K562 (cell line): ENCODE data around the gene ARHGAP26. TPM values are rescaled to one million over a fixed set of nuclear protein-coding genes. Genes with fewer than 3 reads are reported as not detected.
A peak's percentile ranks its signal among the peaks of the same experiment; 100 is the strongest.

Source experiments
- ARID3A ChIP-seq: IDR thresholded peaks from 2 replicates; pipeline ENCODE4 v1.6.1; 2012; ENCODE audit warnings: low read depth, low read length, improper control_type of control experiment, borderline replicate concordance
- FOXA1 ChIP-seq: fragments of 450-650 bp; IDR thresholded peaks from 2 replicates; pipeline ENCODE4 v1.6.1; 2016; ENCODE audit warnings: mild to moderate bottlenecking, borderline replicate concordance
- JUND ChIP-seq, 2 experiments: IDR thresholded peaks; 2 replicates in 1 of 2; 3 replicates in 1 of 2; pipeline ENCODE4 v1.6.1; 2011; ENCODE audit warnings: borderline replicate concordance in 2 of 2, low read depth in 2 of 2, low read length in 2 of 2, improper control_type of control experiment in 1 of 2, missing biosample characterization in 1 of 2, missing genetic modification characterization in 1 of 2, missing genetic modification reagents in 1 of 2
- KDM5B ChIP-seq: fragments of 200-600 bp; sonication (generic); IDR thresholded peaks from 2 replicates; pipeline ENCODE4 v1.6.1; 2012; ENCODE audit warnings: low read depth, mild to moderate bottlenecking, moderate library complexity, low read length, control low read depth, inconsistent platforms; ENCODE audit not compliant: insufficient replicate concordance
- PBX2 ChIP-seq, 2 experiments: IDR thresholded peaks in 1 of 2; conservative IDR thresholded peaks in 1 of 2; 2 replicates each; pipeline ENCODE4 v1.6.1; 2016; ENCODE audit warnings: low read depth in 2 of 2, mild to moderate bottlenecking in 1 of 2, missing compliant biosample characterization in 1 of 2, missing genetic modification characterization in 1 of 2, moderate library complexity in 1 of 2
- PHB ChIP-seq: fragments of 250-450 bp; sonication (Bioruptor Pico); IDR thresholded peaks from 2 replicates; pipeline ENCODE4 v1.5.0; 2021
- POLR2AphosphoS5 ChIP-seq: IDR thresholded peaks from 2 replicates; pipeline ENCODE4 v1.6.1; 2011; ENCODE audit warnings: mild to moderate bottlenecking, low read depth, low read length, moderate library complexity; ENCODE audit not compliant: control insufficient read depth, insufficient read depth
- PTRF ChIP-seq: fragments of 450-650 bp; IDR thresholded peaks from 2 replicates; pipeline ENCODE4 v1.6.1; 2016; ENCODE audit warnings: mild to moderate bottlenecking, missing genetic modification characterization, missing compliant biosample characterization
- RNF2 ChIP-seq: sonication (generic); IDR thresholded peaks from 2 replicates; pipeline ENCODE4 v1.6.1; 2016
- SMAD4 ChIP-seq: fragments of 250-450 bp; sonication (Bioruptor Pico); conservative IDR thresholded peaks from 2 replicates; pipeline ENCODE4 v1.8.0; 2021; ENCODE audit warnings: inconsistent platforms, mild to moderate bottlenecking, moderate library complexity
- SMARCE1 ChIP-seq: fragments of 450-650 bp; IDR thresholded peaks from 2 replicates; pipeline ENCODE4 v1.7.1; 2016; ENCODE audit warnings: mild to moderate bottlenecking
- ZKSCAN1 ChIP-seq: fragments of 150-350 bp; IDR thresholded peaks from 2 replicates; pipeline ENCODE4 v1.6.1; 2016; ENCODE audit warnings: low read depth, low read length
- ZKSCAN3 ChIP-seq: fragments of 250-450 bp; sonication (Bioruptor Pico); IDR thresholded peaks from 2 replicates; pipeline ENCODE4 v1.4.0; 2020
- ZKSCAN8 ChIP-seq: fragments of 200-800 bp; sonication (Bioruptor generic); IDR thresholded peaks from 2 replicates; pipeline ENCODE4 v1.6.1; 2016; ENCODE audit warnings: missing genetic modification characterization, missing compliant biosample characterization
- ZNF224 ChIP-seq: sonication (generic); formaldehyde crosslinking; IDR thresholded peaks from 2 replicates; pipeline ENCODE4 v1.8.0; 2022; ENCODE audit warnings: mild to moderate bottlenecking, missing genetic modification reagents
- ZNF41 ChIP-seq: fragments of 250-450 bp; sonication (Bioruptor Pico); conservative IDR thresholded peaks from 2 replicates; pipeline ENCODE4 v1.4.0; 2020; ENCODE audit warnings: mild to moderate bottlenecking
- polyA plus RNA-seq, 8 experiments: library from polyadenylated mRNA; depleted of rRNA in 4 of 8; stranded (reverse) in 5 of 8; unstranded in 3 of 8; fragments of >200 nt; fragmentation: Nextera tagmentation in 2 of 8; fragmentation: Illumina TruSeq in 1 of 8; extraction: Ambion mirVana in 2 of 8; extraction: Trizol in 1 of 8; gene quantifications; 2 replicates each; pipeline versions ENCODE4 v1.2.1 to v1.2.3, GENCODE V29; 2011 to 2014; ENCODE audit warnings: inconsistent platforms in 1 of 8, missing spikeins in 1 of 8
- total RNA-seq, 7 experiments: library from RNA; depleted of rRNA in 6 of 7; stranded (reverse); fragments of >200 nt in 6 of 7; fragmentation: Illumina TruSeq in 2 of 7; extraction: Trizol in 2 of 7; gene quantifications; 2 replicates each; pipeline versions ENCODE4 v1.2.1 to v1.2.3, GENCODE V29; 2011 to 2021; ENCODE audit warnings: low replicate concordance in 1 of 7
- TF ChIP-seq, protein P1 (sequence below): IDR thresholded peaks from 2 replicates; pipeline ENCODE4 v1.6.1; 2011; ENCODE audit not compliant: insufficient read length; ENCODE audit errors: extremely low read depth

Gene ARHGAP26
- total and polyA plus RNA-seq, 9 of the 15 experiments (the other 6 are each of a cell fraction or from before 2014, with no cell fraction given): 0.13 to 1.1 (median 0.55) TPM

DNA sequence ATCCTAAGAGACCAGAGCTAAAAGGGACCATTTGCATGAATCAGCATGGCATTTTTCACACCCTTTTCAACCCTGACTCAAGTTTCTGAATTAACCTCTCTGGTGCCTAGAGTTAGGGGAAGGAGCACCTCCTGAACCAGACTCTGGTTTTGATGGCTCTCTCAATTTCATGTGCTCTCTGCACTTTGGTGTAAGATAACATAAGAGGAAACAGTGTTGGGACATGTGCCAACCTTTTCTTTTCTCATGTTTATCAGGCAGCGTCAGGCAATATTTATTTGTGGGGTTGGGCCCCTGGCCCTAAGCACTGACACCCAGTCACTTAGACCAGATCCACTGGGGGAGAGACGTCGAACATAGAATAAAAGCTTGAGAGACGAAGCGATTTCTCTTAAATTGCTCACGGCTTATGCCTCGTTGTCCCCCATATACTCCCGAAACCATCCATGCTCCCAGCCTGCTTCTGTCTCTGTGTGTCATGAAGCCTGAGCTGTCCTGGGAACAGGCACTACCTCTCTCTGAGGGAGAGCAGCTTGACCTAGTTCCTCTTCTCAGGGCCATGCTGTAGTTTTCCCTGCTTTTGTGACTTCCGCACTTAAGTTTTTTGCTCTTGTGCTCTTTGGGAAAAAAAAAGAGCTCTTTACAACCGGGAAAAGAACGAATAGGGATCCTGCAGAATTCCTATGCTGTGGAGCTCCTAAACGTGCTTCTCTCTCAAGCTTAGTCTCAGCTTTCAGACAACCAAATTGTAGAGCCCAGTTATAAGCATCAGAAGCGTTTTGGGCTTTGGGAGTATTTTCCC is 437.6 kb downstream of the ARHGAP26 start (continued):
- peak; percentile 6; the same call in 1 of the 2 replicates for TF ChIP-seq ARID3A
- no peak for TF ChIP-seq ZKSCAN1
- TF ChIP-seq, protein P1, sequence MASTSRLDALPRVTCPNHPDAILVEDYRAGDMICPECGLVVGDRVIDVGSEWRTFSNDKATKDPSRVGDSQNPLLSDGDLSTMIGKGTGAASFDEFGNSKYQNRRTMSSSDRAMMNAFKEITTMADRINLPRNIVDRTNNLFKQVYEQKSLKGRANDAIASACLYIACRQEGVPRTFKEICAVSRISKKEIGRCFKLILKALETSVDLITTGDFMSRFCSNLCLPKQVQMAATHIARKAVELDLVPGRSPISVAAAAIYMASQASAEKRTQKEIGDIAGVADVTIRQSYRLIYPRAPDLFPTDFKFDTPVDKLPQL: no peak
- TF ChIP-seq POLR2AphosphoS5: peak; percentile 62; the same call in 1 of the 2 replicates
- TF ChIP-seq ZKSCAN3: no peak
- TF ChIP-seq KDM5B: peak; percentile 48
- TF ChIP-seq ZNF41 (CRISPR knock-in tag): no peak
- 0 out of 2 replicates have a peak, but pooled peaks have one; percentile 46 for TF ChIP-seq PTRF (tag)
- 0 out of 2 replicates have a peak, but pooled peaks have one; percentile 13 for TF ChIP-seq FOXA1
- TF ChIP-seq RNF2: peak; percentile 51; the same call in 1 of the 2 replicates
- 0 out of 2 replicates have a peak, but pooled peaks have one; percentile 20 for TF ChIP-seq ZKSCAN8 (CRISPR knock-in tag)
- no peak for TF ChIP-seq JUND (IDR thresholded peaks at IDR 0.05; ENCODE audit: borderline replicate concordance, low read depth, low read length)
- TF ChIP-seq JUND (tag; IDR thresholded peaks at IDR 0.05; ENCODE audit: borderline replicate concordance, low read depth, low read length): peak; percentile 38; the same call in 1 of the 3 replicates
- TF ChIP-seq SMARCE1: peak; percentile 70; the same call in 1 of the 2 replicates
- TF ChIP-seq PHB (CRISPR knock-in tag): no peak
- no peak for TF ChIP-seq PBX2 (CRISPR knock-in tag; IDR thresholded peaks at IDR 0.05; ENCODE audit: low read depth)
- 0 out of 2 replicates have a peak, but pooled peaks have one; percentile 28 for TF ChIP-seq PBX2 (tag; conservative IDR thresholded peaks at IDR 0.05; ENCODE audit: low read depth)
- peak; percentile 74 for TF ChIP-seq SMAD4 (CRISPR knock-in tag)
- TF ChIP-seq ZNF224: no peak
